ENCODE measurements around the gene SPTBN1. TPM values are rescaled to one million over a fixed set of nuclear protein-coding genes. Genes with fewer than 3 reads are reported as not detected.

The SPTBN1 gene
- total RNA-seq, 4 donors from 2014 or later = 132 to 239 (median 195) TPM

GRCh38 chr2:54470266-54470938 lies 14.3 kb downstream of the SPTBN1 start:
- no peak for DNase-seq (ENCODE audit: low spot score in 2 of 2)
- TF ChIP-seq POLR2A (IDR thresholded peaks at IDR 0.05) (no peak), CTCF (IDR thresholded peaks at IDR 0.05) (no peak)
- intact Hi-C loops (cut with DNase I; ENCODE audit: low total_unique reads) = no loop called here
- no peak overlapping the region for H3K4me3 ChIP-seq (ENCODE audit: low read depth, poor library complexity, severe bottlenecking)
- 34 to 46% methylated on average over 6 of the region's 6 CpGs for WGBS, 2 donors

GRCh38 chr2:54471221-54471711 lies 15.1 kb downstream of the SPTBN1 start:
- intact Hi-C loops (cut with DNase I; ENCODE audit: low total_unique reads) = no loop called here
- H3K4me3 ChIP-seq (ENCODE audit: low read depth, poor library complexity, severe bottlenecking) = no peak overlapping the region
- whole genome bisulfite sequencing, 2 donors = 12 to 22% methylated on average over 1 of the region's 1 CpG
- no peak for TF ChIP-seq POLR2A (IDR thresholded peaks at IDR 0.05)
- TF ChIP-seq CTCF (IDR thresholded peaks at IDR 0.05) = no peak
- no peak for DNase-seq (ENCODE audit: low spot score in 2 of 2)

- intact Hi-C loops (cut with DNase I; ENCODE audit: low total_unique reads) = no loop called here
- H3K4me3 ChIP-seq (ENCODE audit: low read depth, poor library complexity, severe bottlenecking) = no peak overlapping the region
- no peak for TF ChIP-seq CTCF (IDR thresholded peaks at IDR 0.05)
- TF ChIP-seq POLR2A (IDR thresholded peaks at IDR 0.05) = no peak
- DNase-seq (ENCODE audit: low spot score in 2 of 2) = no peak
- WGBS, 2 donors = 100% methylated on average over 1 of the region's 1 CpG
Observed at GRCh38 chr2:54473851-54474250, 17.7 kb downstream of the SPTBN1 start.

GRCh38 chr2:54475285-54475684 lies 19.2 kb downstream of the SPTBN1 start:
- no peak for TF ChIP-seq POLR2A (IDR thresholded peaks at IDR 0.05)
- no peak for TF ChIP-seq CTCF (IDR thresholded peaks at IDR 0.05)
- DNase-seq (ENCODE audit: low spot score in 2 of 2) = no peak
- 78% methylated on average over 3 of the region's 3 CpGs for WGBS, 2 donors
- no peak overlapping the region for H3K4me3 ChIP-seq (ENCODE audit: low read depth, poor library complexity, severe bottlenecking)
- intact Hi-C loops (cut with DNase I; ENCODE audit: low total_unique reads) = no loop called here

GRCh38 chr2:54475919-54476318 lies 19.8 kb downstream of the SPTBN1 start:
- WGBS, 2 donors = 77 to 78% methylated on average over 5 of the region's 5 CpGs
- no peak for DNase-seq (ENCODE audit: low spot score in 2 of 2)
- TF ChIP-seq CTCF (IDR thresholded peaks at IDR 0.05) = no peak
- no peak for TF ChIP-seq POLR2A (IDR thresholded peaks at IDR 0.05)
- no peak overlapping the region for H3K4me3 ChIP-seq (ENCODE audit: low read depth, poor library complexity, severe bottlenecking)
- intact Hi-C loops (cut with DNase I; ENCODE audit: low total_unique reads) = no loop called here

GRCh38 chr2:54476852-54477251 lies 20.7 kb downstream of the SPTBN1 start:
- no peak for TF ChIP-seq CTCF (IDR thresholded peaks at IDR 0.05)
- no peak for TF ChIP-seq POLR2A (IDR thresholded peaks at IDR 0.05)
- WGBS, 2 donors = 58 to 64% methylated on average over 2 of the region's 2 CpGs
- no peak overlapping the region for H3K4me3 ChIP-seq (ENCODE audit: low read depth, poor library complexity, severe bottlenecking)
- DNase-seq (ENCODE audit: low spot score in 2 of 2) = no peak
- intact Hi-C loops (cut with DNase I; ENCODE audit: low total_unique reads) = no loop called here
